HG02840 (cell line): ENCODE measurements around the gene ZC4H2.
"Not testable (repeated sequence)": the region's sequence is repeated elsewhere in the genome, so short reads cannot be mapped to it uniquely, and the experiment has no call there.

ENCODE experiments used
- ATAC-seq: cut with Tn5 transposase; IDR thresholded peaks from one replicate; pipeline ENCODE4 v1.9.1; 2021; ENCODE audit warnings: mild to moderate bottlenecking, moderate library complexity, moderate number of reproducible peaks; ENCODE audit not compliant: unreplicated experiment, low FRiP score

The ZC4H2 gene

GRCh38 chrX:64975989-64976672, at the start of gene ZC4H2:
Gene ZC4H2, minus strand, starts transcription at chrX:64976450. Its CDS starts 73 bp downstream, at chrX:64976377.
- ATAC-seq, result peak; percentile 99

DNA sequence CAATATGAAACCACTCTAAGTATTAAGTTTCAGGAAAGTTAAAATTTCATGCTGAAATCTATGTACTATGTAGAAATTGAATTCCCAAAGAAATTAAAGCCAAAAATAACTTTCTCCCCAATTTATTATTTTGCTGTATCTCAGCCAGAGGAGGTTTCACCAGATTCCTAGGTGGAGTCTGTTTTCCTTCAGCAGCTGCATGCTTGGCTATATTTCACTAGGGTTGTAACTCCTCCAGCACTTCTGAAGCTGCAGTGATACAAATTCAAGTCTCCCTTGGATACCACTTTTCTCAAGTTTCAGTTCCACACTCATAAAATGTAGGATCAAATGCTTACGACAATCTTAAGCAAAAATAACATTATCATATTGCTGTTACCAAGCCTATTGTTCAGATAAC, 41.2 kb upstream of the ZC4H2 start:
- no peak for ATAC-seq

- no peak for ATAC-seq
These were observed 38.0 kb upstream of the ZC4H2 start for GRCh38 chrX:65014230-65014629.

- ATAC-seq, result no peak
These were observed 33.2 kb upstream of the ZC4H2 start for GRCh38 chrX:65009459-65009858.

GRCh38 chrX:65002208-65002607, 26.0 kb upstream of the ZC4H2 start:
- ATAC-seq, result not testable (repeated sequence)

DNA sequence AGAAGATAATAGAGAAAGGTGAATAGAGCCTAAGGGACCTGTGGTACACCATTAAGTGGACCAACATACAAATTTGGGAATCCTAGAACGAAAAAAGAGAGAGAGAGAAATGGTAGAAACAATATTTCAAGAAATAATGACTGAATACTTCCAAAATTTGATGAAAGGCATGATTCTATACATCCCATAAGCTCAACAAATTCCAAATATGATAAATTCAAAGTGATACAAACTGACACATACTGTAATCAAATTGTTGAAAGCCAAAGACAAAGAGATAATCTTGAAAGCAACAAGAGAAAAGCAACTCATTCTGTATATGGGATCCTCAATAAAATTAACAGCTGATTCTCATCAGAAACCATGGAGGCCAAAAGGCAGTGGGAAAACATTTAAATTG, 20.6 kb upstream of the ZC4H2 start:
- no peak for ATAC-seq

DNA sequence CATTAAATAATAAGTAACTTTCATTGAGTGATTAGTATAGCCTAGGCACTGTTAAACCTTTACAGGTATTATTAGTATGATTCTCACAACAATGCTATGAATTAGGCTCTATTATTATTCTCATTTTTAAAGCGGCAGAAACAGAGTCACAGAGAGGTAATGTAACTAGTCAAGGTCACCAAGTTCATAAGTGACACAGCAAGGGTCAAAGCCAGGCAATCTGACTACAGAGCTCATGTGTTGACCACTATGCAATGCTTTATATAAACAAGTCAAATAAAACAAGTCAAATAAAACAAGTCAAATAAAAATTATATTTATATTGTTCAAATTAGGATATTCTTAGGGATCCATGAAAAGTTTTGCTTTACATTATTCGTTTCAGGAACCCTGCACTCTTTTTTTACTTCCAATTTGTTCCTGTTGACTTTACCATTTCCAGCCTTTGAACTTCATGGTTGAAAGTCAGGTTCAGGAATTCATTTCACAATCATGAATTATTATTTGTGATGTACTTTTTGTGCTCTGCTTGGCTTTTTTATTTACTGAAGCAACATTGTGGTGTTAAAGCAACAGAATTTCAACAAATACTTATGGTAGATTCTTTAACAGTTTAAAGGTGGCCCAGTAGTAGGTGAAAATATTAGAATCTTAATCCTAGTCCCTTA, 18.0 kb upstream of the ZC4H2 start:
- no peak for ATAC-seq

DNA sequence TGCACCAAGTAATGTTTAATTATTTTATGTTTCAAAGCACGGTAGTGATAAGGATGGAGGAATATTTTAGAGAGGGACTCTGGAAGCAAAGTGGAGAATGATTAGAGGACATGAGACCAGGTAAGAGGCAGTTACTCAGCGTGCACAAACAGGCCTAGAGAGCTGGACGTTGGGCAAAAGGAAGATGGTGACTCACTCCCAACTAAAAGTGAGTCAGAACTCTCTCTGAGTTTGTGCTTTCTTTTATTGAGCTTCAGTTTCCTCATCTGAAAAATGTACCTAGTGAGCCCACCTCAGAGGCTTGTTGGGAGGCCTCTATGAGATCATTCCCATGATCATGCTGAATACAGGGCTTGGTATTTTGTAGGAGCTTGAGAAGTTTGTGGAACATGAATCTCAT, 1.6 kb upstream of the ZC4H2 start:
- ATAC-seq, result no peak

- no peak for ATAC-seq
These were observed 801 bp upstream of the ZC4H2 start for GRCh38 chrX:64977051-64977450.

DNA sequence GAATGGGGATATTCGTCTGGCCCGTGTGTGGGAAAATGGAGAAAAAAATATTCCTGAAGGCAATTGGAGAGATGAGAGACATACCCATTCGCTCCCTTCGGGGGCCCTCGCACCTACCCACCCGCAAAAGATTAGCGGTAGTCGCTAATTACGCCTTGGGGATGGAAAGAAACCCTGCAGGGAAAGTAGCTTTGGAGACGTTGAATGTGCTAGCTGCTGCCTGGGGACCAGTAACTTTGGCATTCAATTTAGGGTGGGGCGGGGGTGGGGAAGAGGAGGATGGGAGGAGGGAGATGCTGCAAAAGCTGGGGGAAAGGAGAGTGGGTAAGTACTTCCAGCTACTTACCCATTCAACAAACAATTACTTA, 407 bp upstream of the ZC4H2 start:
- peak; percentile 42 for ATAC-seq

- no peak for ATAC-seq
These were observed 759 bp downstream of the ZC4H2 start for GRCh38 chrX:64975491-64975890.

- ATAC-seq, result no peak
These were observed 50.8 kb downstream of the ZC4H2 start for GRCh38 chrX:64925480-64925879.

DNA sequence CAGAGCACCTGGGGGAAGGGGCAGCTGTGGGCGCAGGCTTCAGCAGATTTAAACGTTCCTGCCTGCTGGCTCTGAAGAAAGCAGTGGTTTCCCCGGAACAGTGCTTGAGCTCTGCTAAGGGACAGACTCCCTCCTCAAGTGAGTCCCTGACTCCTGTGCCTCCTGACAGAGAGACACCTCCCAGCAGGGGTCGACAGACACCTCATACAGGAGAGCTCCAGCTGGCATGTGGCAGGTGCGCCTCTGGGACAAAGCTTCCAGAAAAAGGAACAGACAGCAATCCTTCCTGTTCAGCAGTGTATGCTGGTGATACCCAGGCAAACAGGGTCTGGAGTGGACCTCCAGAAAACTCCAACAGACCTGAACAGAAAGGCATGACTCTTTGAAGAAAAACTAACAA, 68.1 kb downstream of the ZC4H2 start:
- ATAC-seq, result no peak

DNA sequence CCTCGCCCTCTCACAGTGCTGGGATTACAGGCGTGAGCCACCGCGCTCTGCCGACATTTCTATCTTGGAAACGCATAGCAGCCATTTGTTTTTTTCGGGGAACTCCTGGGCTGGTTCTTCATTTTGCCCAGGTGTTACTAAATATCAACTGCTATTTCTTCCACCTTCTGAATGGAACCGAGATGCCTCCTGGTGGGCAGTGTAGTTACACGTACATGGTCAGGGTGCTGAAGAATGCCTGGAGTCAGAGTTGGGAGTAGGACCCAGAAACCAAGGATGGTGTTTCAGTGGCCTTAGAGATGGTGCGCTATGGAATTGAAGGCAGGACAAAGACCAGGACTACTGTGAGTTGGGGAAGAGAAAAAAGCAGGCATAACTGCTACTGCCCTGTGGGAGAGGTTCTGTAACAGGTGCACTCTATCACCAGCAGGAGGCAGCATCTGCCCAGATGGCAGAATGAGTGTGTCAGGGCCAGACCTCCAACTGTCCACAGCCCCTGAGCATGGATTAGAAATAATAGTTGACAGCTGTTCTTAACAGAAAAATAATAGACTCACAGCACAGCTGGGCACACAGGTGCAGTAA, 81.7 kb downstream of the ZC4H2 start:
- no peak for ATAC-seq

DNA sequence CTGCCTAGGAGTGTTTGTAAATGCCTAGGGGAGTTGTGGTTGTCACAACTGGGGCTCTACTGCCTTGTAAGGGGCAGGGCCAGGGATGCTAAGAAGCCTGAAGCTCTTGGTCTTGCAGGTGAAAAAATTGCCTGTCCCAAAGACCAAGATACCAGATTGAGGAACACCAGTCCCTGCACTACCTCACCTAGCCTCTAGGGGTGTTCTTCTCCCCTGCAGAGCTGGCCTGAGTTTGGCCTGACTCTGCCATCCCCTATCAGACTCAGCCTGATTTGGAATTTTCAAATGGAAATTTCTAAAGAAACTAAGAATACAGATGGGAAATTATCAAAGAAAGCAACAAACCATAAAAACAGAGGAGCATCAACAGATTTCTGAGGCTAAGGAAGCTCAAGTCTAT, 90.4 kb downstream of the ZC4H2 start:
- ATAC-seq, result no peak

DNA sequence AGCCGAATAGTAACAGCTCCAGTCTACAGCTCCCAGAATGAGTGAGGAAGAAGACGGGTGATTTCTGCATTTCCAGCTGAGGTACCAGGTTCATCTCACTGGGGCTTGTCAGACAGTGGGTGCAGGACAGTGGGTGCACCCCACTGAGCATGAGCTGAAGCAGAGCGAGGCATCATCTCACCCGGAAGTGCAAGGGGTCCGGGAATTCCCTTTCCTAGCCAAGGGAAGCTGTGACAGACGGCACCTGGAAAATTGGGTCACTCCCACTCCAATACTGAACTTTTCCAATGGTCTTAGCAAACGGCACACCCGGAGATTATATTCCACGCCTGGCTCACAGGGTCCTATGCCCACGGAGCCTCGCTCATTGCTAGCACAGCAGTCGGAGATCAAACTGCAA, 97.5 kb downstream of the ZC4H2 start:
- not testable (repeated sequence) for ATAC-seq

DNA sequence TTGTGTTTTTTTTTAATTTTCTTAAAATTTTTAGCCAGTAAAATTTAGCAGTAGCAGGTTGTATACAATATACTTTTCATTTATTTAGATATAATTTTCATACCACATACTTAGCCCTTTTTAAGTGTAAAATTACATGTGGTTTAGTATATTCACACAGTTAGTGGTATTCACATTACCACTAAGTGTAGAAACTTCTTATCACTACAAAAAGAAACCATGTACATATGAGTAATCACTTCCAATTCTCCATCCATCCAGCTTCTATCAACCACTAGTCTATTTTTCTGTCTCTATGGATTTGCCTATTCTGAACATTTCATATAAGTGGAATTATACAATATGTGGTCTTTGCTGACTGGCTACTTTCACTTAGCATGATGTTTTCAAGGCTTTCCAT, 109.0 kb downstream of the ZC4H2 start:
- no peak for ATAC-seq
